ENCODE measurements around the gene ITGA4. TPM values are rescaled to one million over a fixed set of nuclear protein-coding genes. Genes with fewer than 3 reads are reported as not detected.

The ITGA4 gene
- total RNA-seq, 4 donors from 2014 or later, result 3.8 to 109 (median 13.4) TPM

GRCh38 chr2:181575650-181576025, 118.5 kb downstream of the ITGA4 start:
- no peak for DNase-seq
- Histone ChIP-seq H3K9me3 (no peaks in the 10 kb centered on the region), H3K36me3 (no peaks in the 10 kb centered on the region), H3K27ac (peak overlapping the region in 1 of 4 donors; percentile 48), H3K4me3 (no peak overlapping the region), H3K4me1 (peaks cover 0 to 13% (median 0%) of the 10 kb centered on the region in 4 donors), H3K27me3 (no peaks in the 10 kb centered on the region)
- no peak for TF ChIP-seq POLR2A (IDR thresholded peaks at IDR 0.05)
- TF ChIP-seq CTCF (IDR thresholded peaks at IDR 0.05), result no peak

GRCh38 chr2:181576431-181576830, 119.2 kb downstream of the ITGA4 start:
- TF ChIP-seq CTCF (IDR thresholded peaks at IDR 0.05), result no peak
- no peak for TF ChIP-seq POLR2A (IDR thresholded peaks at IDR 0.05)
- H3K27ac ChIP-seq, result no peak overlapping the region
- H3K9me3 ChIP-seq, result no peaks in the 10 kb centered on the region
- H3K36me3 ChIP-seq, result no peaks in the 10 kb centered on the region
- no peaks in the 10 kb centered on the region for H3K27me3 ChIP-seq
- no peak overlapping the region for H3K4me3 ChIP-seq
- H3K4me1 ChIP-seq, result peaks cover 0 to 13% (median 0%) of the 10 kb centered on the region in 4 donors
- DNase-seq, result no peak

- Histone ChIP-seq H3K4me1 (peaks cover 0 to 13% (median 0%) of the 10 kb centered on the region in 4 donors), H3K36me3 (no peaks in the 10 kb centered on the region), H3K9me3 (no peaks in the 10 kb centered on the region), H3K27me3 (no peaks in the 10 kb centered on the region), H3K27ac (no peak overlapping the region), H3K4me3 (no peak overlapping the region)
- DNase-seq, result no peak
- TF ChIP-seq CTCF (IDR thresholded peaks at IDR 0.05), result no peak
- TF ChIP-seq POLR2A (IDR thresholded peaks at IDR 0.05), result no peak
Observed at GRCh38 chr2:181578829-181579228, 121.6 kb downstream of the ITGA4 start.

DNA sequence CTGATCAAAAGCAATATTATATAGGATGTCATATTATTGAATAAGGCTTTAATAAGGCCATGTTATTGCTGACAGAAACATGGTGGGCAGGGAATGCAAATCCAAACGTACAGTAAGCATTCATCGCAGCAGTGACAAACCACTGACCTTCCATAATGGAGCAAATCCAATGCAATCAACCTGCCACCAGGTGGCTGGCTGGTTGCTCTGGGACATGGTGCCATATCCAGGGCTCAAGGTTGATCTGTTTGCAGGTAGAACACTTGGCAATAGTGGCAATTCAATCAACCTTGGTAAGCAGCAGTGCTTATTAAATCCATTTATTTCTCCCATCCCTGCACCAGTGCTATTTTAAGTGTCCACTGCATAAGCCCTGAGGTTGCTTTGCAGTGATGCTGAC, 124.3 kb downstream of the ITGA4 start:
- no peak for DNase-seq
- H3K4me3 ChIP-seq, result no peak overlapping the region
- H3K36me3 ChIP-seq, result no peaks in the 10 kb centered on the region
- TF ChIP-seq CTCF (IDR thresholded peaks at IDR 0.05) (peak in 3 of 6 experiments; percentile 18 to 29 (median 25)), POLR2A (IDR thresholded peaks at IDR 0.05) (no peak)
- H3K27ac ChIP-seq, result no peak overlapping the region
- peaks cover 0 to 3% (median 0%) of the 10 kb centered on the region in 4 donors for H3K4me1 ChIP-seq
- no peaks in the 10 kb centered on the region for H3K27me3 ChIP-seq
- H3K9me3 ChIP-seq, result no peaks in the 10 kb centered on the region

GRCh38 chr2:181585732-181586131, 128.5 kb downstream of the ITGA4 start:
- H3K9me3 ChIP-seq, result no peaks in the 10 kb centered on the region
- H3K27me3 ChIP-seq, result no peaks in the 10 kb centered on the region
- H3K36me3 ChIP-seq, result no peaks in the 10 kb centered on the region
- TF ChIP-seq POLR2A (IDR thresholded peaks at IDR 0.05) (no peak), CTCF (IDR thresholded peaks at IDR 0.05) (no peak)
- H3K4me1 ChIP-seq, result peaks cover 0 to 5% (median 0%) of the 10 kb centered on the region in 4 donors
- H3K27ac ChIP-seq, result no peak overlapping the region
- no peak overlapping the region for H3K4me3 ChIP-seq
- DNase-seq, result no peak

Other genes starting within 250 kb of the ITGA4 start
- 1 to 10 TPM in 3 of 4 donors, not detected in 1; 1.6 to 5.0 (median 1.7) TPM for gene CERKL, start 199.7 kb downstream of the ITGA4 start, total RNA-seq
- 1 to 10 TPM; 1.7 to 6.8 (median 3.1) TPM for gene NEUROD1, start 223.1 kb downstream of the ITGA4 start, total RNA-seq

All from Peyer's patch (tissue), 4 donors.